RWPE2 (cell line): Measurements from ENCODE around the gene KCNMB2.

Experiments used
- ATAC-seq: fragments of 200-7000 bp; cut with Tn5 transposase; 3 replicates; pipeline ENCODE4 v1.9.1; 2021; ENCODE audit warnings: low read depth
- DNase-seq: peaks from one replicate; pipeline ENCODE4 v3.0.0-alpha.2; 2020; ENCODE audit warnings: low spot score
- H3K27ac ChIP-seq: fragments of 450-650 bp; 2 replicates; pipeline ENCODE4 v1.5.1; 2017; ENCODE audit warnings: mild to moderate bottlenecking; ENCODE audit not compliant: poor library complexity, severe bottlenecking
- H3K27me3 ChIP-seq: fragments of 250-450 bp; sonication (Bioruptor Pico); 2 replicates; pipeline ENCODE4 v1.5.1; 2021; ENCODE audit warnings: mild to moderate bottlenecking, moderate library complexity; ENCODE audit not compliant: insufficient read depth, poor library complexity, severe bottlenecking
- H3K36me3 ChIP-seq: fragments of 250-450 bp; sonication (Bioruptor Pico); 2 replicates; pipeline ENCODE4 v1.5.1; 2020; ENCODE audit warnings: low read depth, mild to moderate bottlenecking, moderate library complexity
- H3K4me1 ChIP-seq: fragments of 250-450 bp; sonication (Bioruptor Pico); 2 replicates; pipeline ENCODE4 v1.5.1; 2021; ENCODE audit warnings: mild to moderate bottlenecking, moderate library complexity; ENCODE audit not compliant: insufficient read depth, poor library complexity, severe bottlenecking
- H3K4me3 ChIP-seq: fragments of 250-450 bp; sonication (Bioruptor Pico); 2 replicates; pipeline ENCODE4 v1.5.1; 2021; ENCODE audit warnings: mild to moderate bottlenecking, moderate library complexity; ENCODE audit not compliant: severe bottlenecking
- H3K9me3 ChIP-seq: fragments of 250-450 bp; sonication (Bioruptor Pico); 2 replicates; pipeline ENCODE4 v1.5.1; 2021; ENCODE audit warnings: mild to moderate bottlenecking, moderate library complexity; ENCODE audit not compliant: severe bottlenecking
- TF ChIP-seq, protein P1 (sequence below): fragments of 450-650 bp; IDR thresholded peaks from one replicate; pipeline ENCODE4 v1.5.1; 2017; ENCODE audit warnings: mild to moderate bottlenecking, moderate library complexity; ENCODE audit not compliant: poor library complexity, severe bottlenecking

The KCNMB2 gene

GRCh38 chr3:178841011-178841410, 304.8 kb downstream of the KCNMB2 start:
- TF ChIP-seq, protein P1, sequence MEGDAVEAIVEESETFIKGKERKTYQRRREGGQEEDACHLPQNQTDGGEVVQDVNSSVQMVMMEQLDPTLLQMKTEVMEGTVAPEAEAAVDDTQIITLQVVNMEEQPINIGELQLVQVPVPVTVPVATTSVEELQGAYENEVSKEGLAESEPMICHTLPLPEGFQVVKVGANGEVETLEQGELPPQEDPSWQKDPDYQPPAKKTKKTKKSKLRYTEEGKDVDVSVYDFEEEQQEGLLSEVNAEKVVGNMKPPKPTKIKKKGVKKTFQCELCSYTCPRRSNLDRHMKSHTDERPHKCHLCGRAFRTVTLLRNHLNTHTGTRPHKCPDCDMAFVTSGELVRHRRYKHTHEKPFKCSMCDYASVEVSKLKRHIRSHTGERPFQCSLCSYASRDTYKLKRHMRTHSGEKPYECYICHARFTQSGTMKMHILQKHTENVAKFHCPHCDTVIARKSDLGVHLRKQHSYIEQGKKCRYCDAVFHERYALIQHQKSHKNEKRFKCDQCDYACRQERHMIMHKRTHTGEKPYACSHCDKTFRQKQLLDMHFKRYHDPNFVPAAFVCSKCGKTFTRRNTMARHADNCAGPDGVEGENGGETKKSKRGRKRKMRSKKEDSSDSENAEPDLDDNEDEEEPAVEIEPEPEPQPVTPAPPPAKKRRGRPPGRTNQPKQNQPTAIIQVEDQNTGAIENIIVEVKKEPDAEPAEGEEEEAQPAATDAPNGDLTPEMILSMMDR = no peak
- H3K27ac ChIP-seq = no peak overlapping the region
- ATAC-seq (no peak), DNase-seq (no peak)
- H3K4me3 ChIP-seq = no peak overlapping the region
- H3K27me3 ChIP-seq = no peaks in the 10 kb centered on the region
- H3K36me3 ChIP-seq = no peaks in the 10 kb centered on the region
- H3K4me1 ChIP-seq = no peaks in the 10 kb centered on the region
- H3K9me3 ChIP-seq = no peaks in the 10 kb centered on the region

- TF ChIP-seq, protein P1 = no peak
- Histone ChIP-seq H3K4me1 (no peaks in the 10 kb centered on the region), H3K27ac (no peak overlapping the region), H3K27me3 (no peaks in the 10 kb centered on the region), H3K9me3 (no peaks in the 10 kb centered on the region), H3K4me3 (no peak overlapping the region), H3K36me3 (no peaks in the 10 kb centered on the region)
- DNase-seq (no peak), ATAC-seq (no peak)
Observed at GRCh38 chr3:178844916-178845315, 308.7 kb downstream of the KCNMB2 start.

GRCh38 chr3:178845420-178846118, 309.3 kb downstream of the KCNMB2 start:
- Histone ChIP-seq H3K27me3 (no peaks in the 10 kb centered on the region), H3K36me3 (no peaks in the 10 kb centered on the region), H3K4me3 (no peak overlapping the region), H3K27ac (no peak overlapping the region), H3K4me1 (no peaks in the 10 kb centered on the region), H3K9me3 (no peaks in the 10 kb centered on the region)
- TF ChIP-seq, protein P1 = no peak
- no peak for ATAC-seq
- DNase-seq = no peak

GRCh38 chr3:178847190-178847589, 311.0 kb downstream of the KCNMB2 start:
- TF ChIP-seq, protein P1 = no peak
- Histone ChIP-seq H3K4me1 (no peaks in the 10 kb centered on the region), H3K9me3 (no peaks in the 10 kb centered on the region), H3K27ac (no peak overlapping the region), H3K36me3 (no peaks in the 10 kb centered on the region), H3K27me3 (no peaks in the 10 kb centered on the region), H3K4me3 (no peak overlapping the region)
- ATAC-seq = no peak
- DNase-seq = no peak

DNA sequence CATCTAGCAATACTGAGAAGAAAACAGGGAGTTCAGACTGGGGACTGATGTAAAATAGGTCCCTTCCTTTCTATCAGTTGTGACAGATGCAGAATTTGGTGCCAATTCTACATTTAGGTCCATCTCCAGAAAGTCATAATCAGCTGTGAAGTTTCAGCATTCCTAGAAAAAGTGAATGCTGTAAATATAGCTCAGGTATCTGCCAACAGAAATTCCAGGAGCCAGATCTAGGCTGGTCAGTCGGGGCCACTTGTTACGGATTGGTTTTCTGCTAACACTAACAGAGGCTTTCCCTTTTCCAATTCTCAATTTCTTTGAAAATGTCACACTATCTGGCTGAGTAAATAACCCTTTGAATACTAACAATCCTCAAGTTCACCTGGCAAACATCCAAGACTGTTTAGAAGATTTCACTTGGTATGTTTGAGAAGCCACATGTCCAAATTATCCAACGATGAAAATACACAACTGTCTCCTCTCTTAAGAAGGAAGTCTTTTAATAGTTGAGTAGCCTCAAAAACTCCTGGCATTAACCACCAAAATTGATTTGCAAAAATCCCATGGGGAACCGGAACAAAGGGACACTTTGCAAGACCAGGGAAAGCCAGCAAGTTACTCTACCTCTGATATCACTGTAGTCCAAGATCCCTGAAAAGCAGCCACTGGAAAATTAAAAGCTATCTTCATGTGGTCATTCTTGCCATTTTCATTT, 313.1 kb downstream of the KCNMB2 start:
- no peaks in the 10 kb centered on the region for H3K9me3 ChIP-seq
- H3K27ac ChIP-seq = no peak overlapping the region
- DNase-seq (no peak), ATAC-seq (no peak)
- H3K27me3 ChIP-seq = no peaks in the 10 kb centered on the region
- H3K4me3 ChIP-seq = no peak overlapping the region
- no peaks in the 10 kb centered on the region for H3K4me1 ChIP-seq
- no peaks in the 10 kb centered on the region for H3K36me3 ChIP-seq
- TF ChIP-seq, protein P1 = no peak
